Testis (tissue), 2 donors: ENCODE results near the gene MTURN.

Experiments used
- POLR2A ChIP-seq: fragments of 450-650 bp; IDR thresholded peaks from one replicate; pipeline ENCODE4 v1.6.1; 2017; ENCODE audit warnings: antibody characterized with exemption, mild to moderate bottlenecking, moderate library complexity
- TF ChIP-seq, protein P1 (sequence below), 3 experiments: fragments of 450-650 bp in 2 of 3; fragments of 200-600 bp in 1 of 3; sonication (generic) in 1 of 3; IDR thresholded peaks; one replicate each; pipeline ENCODE4 v1.5.1; 2016 to 2019; ENCODE audit warnings: antibody characterized with exemption in 3 of 3, mild to moderate bottlenecking in 2 of 3, moderate library complexity in 1 of 3

DNA sequence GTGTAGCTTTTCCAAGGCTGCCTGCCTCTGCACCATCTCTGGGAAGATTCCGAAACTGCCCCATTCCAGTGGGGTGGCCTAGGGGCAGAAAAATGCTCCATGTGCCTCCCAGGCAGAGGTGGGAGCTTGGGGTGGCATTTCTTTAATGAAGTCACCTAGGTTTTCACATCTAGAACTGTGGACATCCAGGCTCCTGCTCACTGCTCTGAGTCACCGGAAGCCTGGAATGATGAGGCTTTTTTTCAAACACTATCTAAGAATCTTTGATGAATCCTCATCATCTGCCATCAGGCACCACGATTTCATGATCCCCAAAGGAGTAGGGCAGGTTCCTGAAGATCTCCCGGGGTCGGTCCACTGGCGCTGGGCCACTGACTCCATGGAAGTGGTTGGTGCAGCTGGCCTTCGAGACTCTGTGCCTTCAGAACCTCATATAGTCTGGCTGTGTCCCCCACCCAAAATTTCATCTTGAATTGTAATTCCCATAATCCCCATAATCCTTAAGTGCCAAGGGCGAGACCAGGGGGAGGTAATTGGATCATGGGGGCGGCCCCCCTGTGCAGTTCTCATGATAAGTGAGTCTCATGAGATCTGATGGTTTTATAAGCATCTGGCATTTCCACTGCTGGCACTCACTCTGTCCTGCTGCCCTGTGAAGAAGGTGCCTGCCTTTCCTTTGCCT, 37.1 kb downstream of the MTURN start:
- TF ChIP-seq, protein P1, sequence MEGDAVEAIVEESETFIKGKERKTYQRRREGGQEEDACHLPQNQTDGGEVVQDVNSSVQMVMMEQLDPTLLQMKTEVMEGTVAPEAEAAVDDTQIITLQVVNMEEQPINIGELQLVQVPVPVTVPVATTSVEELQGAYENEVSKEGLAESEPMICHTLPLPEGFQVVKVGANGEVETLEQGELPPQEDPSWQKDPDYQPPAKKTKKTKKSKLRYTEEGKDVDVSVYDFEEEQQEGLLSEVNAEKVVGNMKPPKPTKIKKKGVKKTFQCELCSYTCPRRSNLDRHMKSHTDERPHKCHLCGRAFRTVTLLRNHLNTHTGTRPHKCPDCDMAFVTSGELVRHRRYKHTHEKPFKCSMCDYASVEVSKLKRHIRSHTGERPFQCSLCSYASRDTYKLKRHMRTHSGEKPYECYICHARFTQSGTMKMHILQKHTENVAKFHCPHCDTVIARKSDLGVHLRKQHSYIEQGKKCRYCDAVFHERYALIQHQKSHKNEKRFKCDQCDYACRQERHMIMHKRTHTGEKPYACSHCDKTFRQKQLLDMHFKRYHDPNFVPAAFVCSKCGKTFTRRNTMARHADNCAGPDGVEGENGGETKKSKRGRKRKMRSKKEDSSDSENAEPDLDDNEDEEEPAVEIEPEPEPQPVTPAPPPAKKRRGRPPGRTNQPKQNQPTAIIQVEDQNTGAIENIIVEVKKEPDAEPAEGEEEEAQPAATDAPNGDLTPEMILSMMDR (IDR thresholded peaks at IDR 0.05), result no peak
- TF ChIP-seq POLR2A, result no peak
